ENCODE results near the gene SH3BGRL.
"Not testable (repeated sequence)": the region's sequence is repeated elsewhere in the genome, so short reads cannot be mapped to it uniquely, and the experiment has no call there.

SH3BGRL gene

DNA sequence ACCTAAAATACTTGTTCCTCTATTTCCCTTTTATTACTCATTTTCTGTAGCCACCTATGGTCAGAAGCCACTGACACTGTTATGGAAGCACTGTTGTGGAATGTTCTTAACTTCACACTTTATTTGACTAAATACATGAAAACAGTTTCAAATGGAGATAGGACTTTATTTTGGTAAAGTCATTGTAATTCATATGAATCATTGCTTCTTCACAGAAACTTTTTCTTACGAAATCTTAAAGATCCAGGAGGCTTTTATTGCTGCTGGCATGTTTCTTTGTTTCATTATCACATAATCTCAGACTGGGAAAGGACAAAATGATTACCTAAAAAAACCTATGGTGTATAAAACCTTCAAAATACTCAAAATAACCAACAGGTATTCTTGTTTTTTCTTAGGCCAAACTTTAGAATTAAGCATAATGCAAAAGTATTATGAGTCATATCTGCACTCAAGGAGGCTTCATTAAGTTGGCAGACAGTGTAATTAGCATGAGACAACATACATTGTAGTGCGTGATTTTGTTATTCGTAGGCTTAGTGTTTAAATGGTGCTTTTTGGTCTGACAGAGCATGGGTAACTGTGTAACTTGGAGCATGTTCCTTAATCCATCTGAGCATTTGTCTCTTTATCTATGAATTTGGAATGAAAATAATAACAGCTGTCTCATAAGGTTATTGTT, 58.0 kb downstream of the SH3BGRL start:
- no peak for DNase-seq

GRCh38 chrX:81261576-81261975, 59.7 kb downstream of the SH3BGRL start:
- no peak for DNase-seq

DNA sequence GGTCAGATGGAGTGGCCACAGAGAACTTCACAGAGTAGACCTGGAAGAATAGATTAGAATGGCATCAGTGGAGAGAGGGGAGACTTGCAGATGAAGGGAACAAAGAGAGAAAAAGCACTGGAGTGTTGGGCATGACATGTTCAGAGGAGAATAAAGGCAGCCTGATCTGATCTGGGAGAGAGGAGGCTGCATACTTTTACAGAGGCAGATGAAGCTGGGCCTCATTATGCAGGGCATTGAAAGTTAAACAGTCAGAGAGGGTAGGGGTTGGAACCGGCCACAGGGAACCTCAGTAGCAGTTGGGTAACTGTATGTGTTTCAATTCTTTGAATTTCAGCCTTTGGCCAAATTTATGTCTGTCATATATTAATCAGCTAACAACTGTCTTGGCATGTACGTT, 61.2 kb downstream of the SH3BGRL start:
- no peak for DNase-seq

DNA sequence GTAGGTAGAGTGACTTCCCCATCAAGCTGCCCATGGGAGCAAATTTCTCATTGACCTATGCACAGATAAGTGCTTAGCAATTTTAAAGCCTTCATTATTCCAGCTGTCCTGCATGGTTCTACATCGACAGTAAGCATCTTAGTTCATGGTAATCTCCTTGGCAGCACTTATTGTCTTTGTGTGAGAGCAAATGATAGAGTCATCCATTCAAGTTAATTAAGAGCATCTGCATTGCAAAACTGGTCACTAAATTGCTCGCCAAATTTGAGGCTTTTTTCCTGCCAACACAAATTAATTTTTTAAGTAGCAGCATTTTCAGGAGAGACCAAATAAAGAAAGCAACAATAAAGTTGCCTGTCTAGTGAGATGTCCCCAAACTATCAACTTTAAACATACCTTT, 76.7 kb downstream of the SH3BGRL start:
- no peak for DNase-seq

- DNase-seq: no peak
These were observed 78.2 kb downstream of the SH3BGRL start for GRCh38 chrX:81280148-81280547.

DNA sequence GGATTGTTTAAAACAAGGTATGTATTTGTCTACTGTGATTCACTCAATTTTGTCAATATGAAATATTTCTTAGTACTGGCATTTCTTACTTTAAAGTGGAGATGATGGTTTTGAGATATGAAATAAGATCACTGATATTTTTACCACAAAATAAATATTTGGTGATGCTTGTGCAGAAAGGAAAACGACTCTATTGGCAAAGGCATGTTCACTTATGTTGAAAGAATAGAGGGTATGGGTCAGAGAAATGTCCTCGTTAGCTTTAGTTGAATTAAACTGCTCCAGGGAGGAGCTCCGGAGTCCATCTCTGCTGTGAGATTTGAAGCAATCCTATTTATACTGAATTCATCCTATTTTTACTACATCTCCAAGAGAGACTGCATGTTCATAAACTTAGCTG, 84.2 kb downstream of the SH3BGRL start:
- DNase-seq: no peak

- DNase-seq: no peak
These were observed 84.7 kb downstream of the SH3BGRL start for GRCh38 chrX:81286608-81287007.

DNA sequence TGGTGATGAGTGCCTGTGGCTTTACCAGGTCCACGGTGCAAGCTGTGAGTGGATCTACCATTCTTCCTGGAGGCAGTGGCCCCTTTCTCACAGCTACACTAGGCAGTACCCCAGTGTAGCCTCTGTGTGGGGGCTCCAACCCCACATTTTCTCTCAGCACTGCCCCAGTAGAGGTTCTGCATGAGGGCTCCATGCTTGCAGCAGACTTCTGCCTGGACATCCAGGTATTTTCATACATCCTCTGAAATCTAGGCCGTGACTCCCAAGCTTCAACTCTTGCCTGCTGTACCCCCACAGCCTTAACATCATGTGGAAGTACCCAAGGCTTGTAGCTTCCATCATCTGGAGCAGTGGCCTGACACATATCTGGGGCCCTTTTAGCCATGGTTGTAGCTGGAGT, 90.1 kb downstream of the SH3BGRL start:
- DNase-seq: no peak

DNA sequence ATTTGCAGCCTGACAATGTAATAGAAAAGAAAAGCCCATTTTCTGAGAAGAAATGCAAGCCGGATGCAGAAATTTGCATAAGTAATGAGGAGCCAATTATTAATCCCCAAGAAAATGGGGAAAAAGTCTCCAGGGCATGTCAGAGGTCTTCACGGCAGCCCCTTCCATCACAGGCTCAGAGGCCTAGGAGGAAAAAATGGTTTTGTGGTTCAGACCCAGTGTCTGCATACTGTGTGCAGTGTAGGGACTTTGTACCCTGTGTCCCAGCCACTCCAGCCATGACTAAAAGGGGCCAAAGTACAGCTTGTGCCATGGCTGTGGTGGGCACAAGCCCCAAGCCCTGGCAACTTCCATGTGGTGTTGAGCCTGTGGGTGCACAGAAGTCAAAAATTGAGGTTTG, 92.2 kb downstream of the SH3BGRL start:
- DNase-seq: no peak

DNA sequence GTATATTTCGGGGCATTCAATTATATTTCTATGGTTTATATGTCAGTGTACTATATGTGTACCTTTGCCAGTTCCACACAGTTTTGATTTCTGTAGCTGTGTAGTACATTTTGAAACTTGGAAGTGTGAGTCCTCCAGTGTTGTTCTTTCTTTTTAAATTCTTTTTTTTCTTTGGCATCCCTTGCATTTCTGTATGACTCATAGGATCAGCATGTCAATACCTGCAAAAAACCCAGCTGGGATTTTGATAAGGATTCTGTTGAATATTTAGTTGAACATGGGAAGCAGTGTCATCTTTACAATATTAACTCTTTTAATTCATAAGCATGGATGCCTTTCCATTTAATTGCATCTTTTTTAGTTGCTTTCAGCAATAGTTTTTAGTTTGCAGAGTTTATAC, 100.0 kb downstream of the SH3BGRL start:
- DNase-seq: no peak

GRCh38 chrX:81304563-81304962, 102.7 kb downstream of the SH3BGRL start:
- no peak for DNase-seq

GRCh38 chrX:81305240-81305639, 103.3 kb downstream of the SH3BGRL start:
- DNase-seq: no peak

DNA sequence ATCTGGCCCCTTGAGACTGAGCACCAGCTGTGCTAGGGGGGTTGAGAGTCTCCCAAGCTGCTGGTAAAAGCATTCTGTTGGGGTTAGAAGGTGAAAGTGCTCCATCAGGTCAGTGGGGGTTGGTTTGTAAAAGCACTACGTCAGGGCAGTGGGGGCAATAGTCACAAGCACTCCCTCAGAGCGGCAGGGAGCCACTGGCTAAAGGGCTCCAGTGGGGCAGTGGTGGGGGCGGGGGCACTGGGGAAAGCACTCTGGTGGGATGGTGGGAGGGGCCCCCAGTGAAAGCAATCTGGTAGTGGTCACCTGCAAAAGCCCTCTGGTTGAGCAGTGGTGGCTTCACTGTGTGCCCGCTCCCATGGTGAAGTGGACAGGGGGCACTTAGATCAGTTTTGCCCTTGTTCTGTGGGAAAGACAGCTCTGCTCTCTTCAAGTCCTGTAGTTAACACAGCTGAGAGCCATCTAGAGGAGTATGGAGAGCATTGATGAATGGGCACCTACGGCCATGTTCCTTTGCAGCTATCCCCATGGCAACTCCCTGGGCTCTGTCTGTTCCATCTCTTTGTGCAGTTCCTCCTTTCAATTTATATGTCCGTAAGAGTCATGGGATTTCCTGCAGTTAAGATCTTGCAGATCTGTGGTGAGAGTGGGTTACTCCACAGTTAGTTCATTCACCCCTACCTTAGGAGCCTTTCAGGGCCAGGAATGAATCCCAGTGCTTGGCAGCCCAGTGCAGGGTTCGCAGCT, 106.4 kb downstream of the SH3BGRL start:
- DNase-seq: no peak

DNA sequence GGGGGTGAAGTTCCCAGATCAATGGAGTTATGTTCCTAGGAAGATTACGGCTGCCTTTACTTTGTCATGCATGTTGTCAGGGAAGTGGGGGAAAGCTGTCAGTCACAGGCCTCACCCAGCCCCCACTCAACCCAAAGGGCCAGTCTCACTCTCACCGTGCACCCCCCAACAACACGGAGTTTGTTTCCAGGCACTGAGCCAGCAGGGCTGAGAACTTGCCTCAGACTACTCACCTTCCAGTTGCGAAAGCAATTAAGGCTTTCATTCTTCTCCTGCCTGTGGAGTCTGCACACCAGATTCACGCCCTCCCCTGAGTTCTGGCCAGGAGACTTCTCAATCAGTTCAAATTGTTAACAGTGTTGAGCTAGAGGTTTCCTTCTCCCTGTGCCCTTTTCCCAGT, 114.3 kb downstream of the SH3BGRL start:
- DNase-seq: no peak

GRCh38 chrX:81331653-81332052, 129.8 kb downstream of the SH3BGRL start:
- not testable (repeated sequence) for DNase-seq

DNA sequence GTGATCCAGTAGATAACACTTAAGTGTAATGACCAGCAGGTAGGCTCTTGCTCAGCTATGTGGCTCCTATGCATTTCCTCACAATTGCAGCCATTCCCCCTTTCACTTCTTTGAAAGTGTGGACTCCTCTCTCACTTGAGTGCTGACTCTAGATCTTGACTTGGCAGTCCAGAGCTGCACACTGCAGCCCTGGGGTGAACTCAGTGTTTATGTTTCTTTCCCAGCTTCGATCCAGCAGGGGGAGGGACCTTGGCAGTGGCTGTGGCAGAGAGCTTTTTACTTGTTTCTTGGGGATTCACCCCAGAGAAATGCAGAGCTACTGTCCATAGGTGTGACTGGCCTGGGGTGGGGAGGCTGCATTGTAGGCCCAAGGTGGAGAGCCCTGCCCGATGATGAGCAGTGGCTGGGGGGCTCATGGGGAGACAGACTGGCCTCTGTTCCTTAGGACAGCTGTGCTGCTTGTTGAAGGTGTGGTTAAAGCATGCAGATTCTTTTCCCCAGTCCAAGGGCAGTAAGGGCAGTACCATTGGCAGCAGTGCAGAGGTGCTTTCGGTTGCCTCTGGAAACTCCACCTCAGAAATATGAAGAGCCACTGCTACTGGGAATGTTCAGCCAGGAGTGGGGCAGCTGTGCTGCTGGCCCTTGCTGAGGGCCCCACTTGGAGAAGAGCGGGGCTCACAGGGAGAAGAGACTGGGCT, 134.7 kb downstream of the SH3BGRL start:
- no peak for DNase-seq

DNA sequence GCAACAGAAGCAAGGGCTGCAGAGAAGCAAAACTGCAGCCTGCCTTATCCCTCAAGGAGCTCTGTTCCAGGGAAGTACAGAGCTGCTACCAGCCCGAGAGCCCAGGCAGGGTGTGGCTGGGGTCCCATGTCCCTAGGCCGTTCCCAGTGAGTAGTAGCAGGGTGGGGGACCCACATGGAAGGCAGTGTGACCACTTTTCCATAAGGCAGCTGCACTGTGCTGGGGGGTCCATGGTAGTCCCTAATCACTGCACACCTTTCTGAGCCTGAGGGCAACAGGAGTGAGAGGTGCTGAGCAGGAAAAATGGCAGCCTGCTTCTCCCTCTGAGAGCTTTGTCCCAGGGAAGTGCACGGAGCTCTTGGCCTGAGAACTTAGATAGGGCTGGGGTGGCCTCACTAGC, 135.9 kb downstream of the SH3BGRL start:
- no peak for DNase-seq

DNA sequence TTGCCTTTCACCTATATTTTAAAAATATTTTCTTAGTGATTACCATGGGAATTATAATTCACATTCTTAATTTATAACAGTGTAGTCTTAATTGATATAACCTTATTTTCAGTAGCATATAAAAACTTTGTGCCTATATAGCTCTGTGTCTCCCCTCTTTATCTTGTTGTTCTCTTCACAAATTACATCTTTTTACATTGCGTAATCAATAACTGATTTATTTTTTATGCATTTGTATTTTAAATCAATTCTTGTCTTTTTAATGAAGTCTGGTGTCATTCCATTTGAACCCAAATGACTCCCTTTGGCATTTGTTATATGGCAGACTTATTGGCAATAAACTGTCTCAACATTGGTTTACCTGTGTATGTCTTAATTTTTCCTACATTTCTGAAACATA, 137.0 kb downstream of the SH3BGRL start:
- DNase-seq: no peak

DNA sequence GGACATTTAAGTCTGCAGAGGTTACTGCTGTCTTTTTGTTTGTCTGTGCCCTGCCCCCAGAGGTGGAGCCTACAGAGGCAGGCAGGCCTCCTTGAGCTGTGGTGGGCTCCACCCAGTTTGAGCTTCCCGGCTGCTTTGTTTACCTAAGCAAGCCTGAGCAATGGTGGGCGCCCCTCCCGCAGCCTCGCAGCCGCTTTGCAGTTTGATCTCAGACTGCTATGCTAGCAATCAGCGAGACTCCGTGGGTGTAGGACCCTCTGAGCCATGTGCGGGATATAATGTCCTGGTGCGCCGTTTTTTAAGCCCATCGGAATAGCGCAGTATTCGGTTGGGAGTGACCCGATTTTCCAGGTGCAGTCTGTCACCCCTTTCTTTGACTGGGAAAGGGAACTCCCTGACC, 143.4 kb downstream of the SH3BGRL start:
- DNase-seq: not testable (repeated sequence)
